Activated CD8-positive, alpha-beta memory T cell treated with anti-CD3 and anti-CD28 coated beads for 36 hours (primary cell): ENCODE results near the gene TMOD1. TPM values are rescaled to one million over a fixed set of nuclear protein-coding genes. Genes with fewer than 3 reads are reported as not detected.
"Not testable (repeated sequence)": the region's sequence is repeated elsewhere in the genome, so short reads cannot be mapped to it uniquely, and the experiment has no call there.

Experiments
- CTCF ChIA-PET: fragments of 350-600 bp; sonication (Branson Sonifier 250); formaldehyde crosslinking; loops from one replicate; lab custom pipeline; 2021; ENCODE audit warnings: antibody characterized with exemption; lab: Charles Lee
- POLR2A ChIA-PET: fragments of 350-600 bp; sonication (Branson Sonifier 250); formaldehyde crosslinking; loops from one replicate; lab custom pipeline; 2021; ENCODE audit warnings: antibody characterized with exemption; lab: Charles Lee
- total RNA-seq, 2 experiments: library from RNA; stranded (reverse); gene quantifications; one replicate each; pipeline ENCODE4 v1.2.3, GENCODE V29; 2021

TMOD1 gene
- total RNA-seq, 2 experiments from 2014 or later = 1.2 TPM

- ChIA-PET CTCF (interaction anchor here (3.6 kb wide), 1 partner anchor 132 kb away, joined by 14 read pairs; no protein-coding TSS in a partner anchor), POLR2A (no interaction called here)
Measured at GRCh38 chr9:97600531-97601227, 99.2 kb downstream of the TMOD1 start.

- CTCF ChIA-PET = interaction anchor here (3.6 kb wide), 1 partner anchor 133 kb away, joined by 14 read pairs; no protein-coding TSS in a partner anchor
- POLR2A ChIA-PET = interaction anchor here (0.6 kb wide), 1 partner anchor 141 kb away, joined by 4 read pairs; no protein-coding TSS in a partner anchor
Measured at GRCh38 chr9:97601228-97601898, 99.9 kb downstream of the TMOD1 start.

GRCh38 chr9:97602430-97602829 is 101.0 kb downstream of the TMOD1 start:
- POLR2A ChIA-PET = no interaction called here

GRCh38 chr9:97604901-97605645 is 103.6 kb downstream of the TMOD1 start:
- POLR2A ChIA-PET = no interaction called here
- CTCF ChIA-PET = interaction anchor here (1.8 kb wide), 1 partner anchor 10 kb away, joined by 7 read pairs; no protein-coding TSS in a partner anchor

More at GRCh38 chr9:97602430-97602829, 101.0 kb downstream of the TMOD1 start:
- CTCF ChIA-PET = interaction anchor here (1.4 to 3.6 kb wide), 2 partner anchors 134 to 190 kb away, joined by 4 to 14 read pairs; no protein-coding TSS in a partner anchor

- ChIA-PET POLR2A (no interaction called here), CTCF (interaction anchor here (0.6 to 2.2 kb wide), 13 partner anchors 9 to 510 kb away, joined by 3 to 11 read pairs (median 4); partner anchors contain the start of genes TDRD7 and TSTD2)
Measured at GRCh38 chr9:97615439-97616072, 114.1 kb downstream of the TMOD1 start.

- ChIA-PET POLR2A (interaction anchor here (1.1 kb wide), 1 partner anchor 15 kb away, joined by 3 read pairs; the partner anchor contains the start of genes NCBP1 and TSTD2), CTCF (no interaction called here)
Measured at GRCh38 chr9:97617939-97618416, 116.5 kb downstream of the TMOD1 start.

- CTCF ChIA-PET = interaction anchor here (0.7 kb wide), 1 partner anchor 190 kb away, joined by 3 read pairs; no protein-coding TSS in a partner anchor
- POLR2A ChIA-PET = not testable (repeated sequence)
Measured at GRCh38 chr9:97620063-97620462, 118.6 kb downstream of the TMOD1 start.

GRCh38 chr9:97622483-97622882 is 121.0 kb downstream of the TMOD1 start:
- CTCF ChIA-PET = interaction anchor here (1.9 kb wide), 1 partner anchor 24 kb away, joined by 8 read pairs; no protein-coding TSS in a partner anchor
- POLR2A ChIA-PET = not testable (repeated sequence)

- CTCF ChIA-PET = interaction anchor here (0.7 to 1.9 kb wide), 2 partner anchors 9 to 25 kb away, joined by 3 to 8 read pairs; no protein-coding TSS in a partner anchor
Measured at GRCh38 chr9:97623946-97624345, 122.5 kb downstream of the TMOD1 start.

GRCh38 chr9:97625620-97626019 is 124.2 kb downstream of the TMOD1 start:
- ChIA-PET POLR2A (no interaction called here), CTCF (no interaction called here)

More at GRCh38 chr9:97623946-97624345, 122.5 kb downstream of the TMOD1 start:
- POLR2A ChIA-PET = no interaction called here

- POLR2A ChIA-PET = no interaction called here
- CTCF ChIA-PET = interaction anchor here (1.3 kb wide), 1 partner anchor 295 kb away, joined by 6 read pairs; the partner anchor contains the start of gene TRMO
Measured at GRCh38 chr9:97627624-97628023, 126.2 kb downstream of the TMOD1 start.

- ChIA-PET POLR2A (no interaction called here), CTCF (interaction anchor here (1.3 kb wide), 1 partner anchor 294 kb away, joined by 6 read pairs; the partner anchor contains the start of gene TRMO)
Measured at GRCh38 chr9:97628668-97629067, 127.2 kb downstream of the TMOD1 start.

- POLR2A ChIA-PET = no interaction called here
- CTCF ChIA-PET = interaction anchor here (1.3 kb wide), 1 partner anchor 294 kb away, joined by 6 read pairs; the partner anchor contains the start of gene TRMO
Measured at GRCh38 chr9:97629156-97629555, 127.7 kb downstream of the TMOD1 start.

GRCh38 chr9:97630591-97630990 is 129.1 kb downstream of the TMOD1 start:
- POLR2A ChIA-PET = no interaction called here

GRCh38 chr9:97632248-97632984 is 130.9 kb downstream of the TMOD1 start:
- ChIA-PET POLR2A (interaction anchor here (0.7 to 1.4 kb wide), 6 partner anchors 13 to 350 kb away, joined by 3 to 7 read pairs (median 4); partner anchors contain the start of genes TRMO and XPA), CTCF (interaction anchor here (1.0 to 1.8 kb wide), 3 partner anchors 17 to 64 kb away, joined by 3 to 7 read pairs (median 3); no protein-coding TSS in a partner anchor)

More at GRCh38 chr9:97630591-97630990, 129.1 kb downstream of the TMOD1 start:
- CTCF ChIA-PET = interaction anchor here (1.0 kb wide), 1 partner anchor 162 kb away, joined by 3 read pairs; no protein-coding TSS in a partner anchor

GRCh38 chr9:97632985-97633858 is 131.8 kb downstream of the TMOD1 start, which contains the start of the genes NCBP1 and TSTD2:
TSS of gene NCBP1 (plus strand) at chr9:97633821. CDS start at chr9:97633882, 61 bp downstream.
TSS of gene TSTD2 (minus strand) at chr9:97633368. CDS start at chr9:97627562, 5,806 bp downstream.
- ChIA-PET CTCF (interaction anchor here (0.6 to 1.8 kb wide), 4 partner anchors 14 to 289 kb away, joined by 3 to 7 read pairs (median 3); partner anchors contain the start of gene TRMO), POLR2A (interaction anchor here (0.6 to 1.5 kb wide), 9 partner anchors 12 to 804 kb away, joined by 3 to 7 read pairs (median 4); partner anchors contain the start of gene XPA)
